Esophagus muscularis mucosa (tissue), 3 donors: ENCODE results near the gene PCNX4.

Experiments used
- CTCF ChIP-seq, 3 experiments: fragments of 200-600 bp in 2 of 3; fragments of 450-650 bp in 1 of 3; sonication (generic) in 2 of 3; IDR thresholded peaks; one replicate each; pipeline ENCODE4 v1.5.1; 2017 to 2019; ENCODE audit warnings: antibody characterized with exemption in 3 of 3, mild to moderate bottlenecking in 2 of 3, moderate library complexity in 1 of 3
- POLR2A ChIP-seq: fragments of 450-650 bp; IDR thresholded peaks from one replicate; pipeline ENCODE4 v1.6.1; 2017; ENCODE audit warnings: antibody characterized with exemption, moderate library complexity, mild to moderate bottlenecking, low read depth

GRCh38 chr14:60189923-60190840, 98.5 kb downstream of the PCNX4 start:
- TF ChIP-seq POLR2A (no peak), CTCF (IDR thresholded peaks at IDR 0.05) (no peak)
